CD8-positive, alpha-beta memory T cell (primary cell): Measurements from ENCODE around the gene DIAPH2. TPM values are rescaled to one million over a fixed set of nuclear protein-coding genes. Genes with fewer than 3 reads are reported as not detected.
A peak's percentile ranks its signal among the peaks of the same experiment; 100 is the strongest.

Experiments
- CTCF ChIA-PET: fragments of 350-600 bp; sonication (Branson Sonifier 250); formaldehyde crosslinking; loops from one replicate; lab custom pipeline; 2021; ENCODE audit warnings: antibody characterized with exemption; lab: Charles Lee
- POLR2A ChIA-PET: fragments of 350-600 bp; sonication (Branson Sonifier 250); formaldehyde crosslinking; loops from one replicate; lab custom pipeline; 2021; ENCODE audit warnings: antibody characterized with exemption; lab: Charles Lee
- DNase-seq, 5 donors: peaks; one replicate each; pipeline versions ENCODE4 v3.0.0 to v3.0.0-alpha.2; 2020 to 2022; ENCODE audit warnings: mixed read lengths in 1 of 5
- H3K27ac ChIP-seq: one replicate; pipeline ENCODE4 v1.7.0; 2013; ENCODE audit warnings: low read depth, mild to moderate bottlenecking, low read length, moderate library complexity
- H3K27me3 ChIP-seq: 2 replicates; pipeline ENCODE4 v1.7.0; 2013; ENCODE audit warnings: low read length, mild to moderate bottlenecking; ENCODE audit not compliant: insufficient read depth, poor library complexity, severe bottlenecking
- H3K36me3 ChIP-seq: 2 replicates; pipeline ENCODE4 v1.7.0; 2013; ENCODE audit warnings: mild to moderate bottlenecking, low read length, moderate library complexity; ENCODE audit not compliant: insufficient read depth
- H3K4me1 ChIP-seq: 2 replicates; pipeline ENCODE4 v1.7.0; 2013; ENCODE audit warnings: mild to moderate bottlenecking, low read length, moderate library complexity; ENCODE audit not compliant: insufficient read depth
- H3K4me3 ChIP-seq: 2 replicates; pipeline ENCODE4 v1.7.0; 2013; ENCODE audit warnings: mild to moderate bottlenecking, low read length
- H3K9me3 ChIP-seq: 2 replicates; pipeline ENCODE4 v1.7.0; 2013; ENCODE audit warnings: mild to moderate bottlenecking, low read length
- H3K27ac Mint-ChIP-seq, 8 donors: one replicate each; pipeline ENCODE4 v1.8.0; 2020 to 2021; ENCODE audit warnings: mixed read lengths in 8 of 8, mild to moderate bottlenecking in 6 of 8, inconsistent platforms in 3 of 8, moderate library complexity in 3 of 8
- H3K27me3 Mint-ChIP-seq, 2 donors: one replicate each; pipeline ENCODE4 v1.8.0; 2020 to 2021; ENCODE audit warnings: mixed read lengths in 2 of 2, mild to moderate bottlenecking in 1 of 2, moderate library complexity in 1 of 2
- H3K36me3 Mint-ChIP-seq, 3 donors: one replicate each; pipeline ENCODE4 v1.8.0; 2020 to 2021; ENCODE audit warnings: mixed read lengths in 3 of 3, inconsistent platforms in 1 of 3, mild to moderate bottlenecking in 1 of 3
- H3K4me1 Mint-ChIP-seq, 3 donors: one replicate each; pipeline ENCODE4 v1.8.0; 2020 to 2021; ENCODE audit warnings: mixed read lengths in 3 of 3, inconsistent platforms in 1 of 3, mild to moderate bottlenecking in 1 of 3
- H3K4me3 Mint-ChIP-seq, 7 donors: one replicate each; pipeline ENCODE4 v1.8.0; 2020 to 2021; ENCODE audit warnings: mixed read lengths in 7 of 7, mild to moderate bottlenecking in 6 of 7, moderate library complexity in 4 of 7, inconsistent platforms in 2 of 7
- H3K9me3 Mint-ChIP-seq, 5 donors: one replicate each; pipeline ENCODE4 v1.8.0; 2020 to 2022; ENCODE audit warnings: mixed read lengths in 5 of 5, mild to moderate bottlenecking in 3 of 5, moderate library complexity in 2 of 5, inconsistent platforms in 1 of 5
- polyA plus RNA-seq: library from polyadenylated mRNA; unstranded; fragments of 300-500 nt; fragmentation: Illumina TruSeq; gene quantifications from one replicate; pipeline ENCODE4 v1.2.3, GENCODE V29; 2021
- total RNA-seq, 2 experiments: library from RNA; stranded (reverse); gene quantifications; one replicate each; pipeline ENCODE4 v1.2.3, GENCODE V29; 2021

The DIAPH2 gene
- total RNA-seq (1 to 10 TPM; 5.6 to 6.0 TPM), polyA plus RNA-seq (11.5 TPM)

GRCh38 chrX:96684339-96685209 lies at the start of gene DIAPH2:
TSS of gene DIAPH2 (plus strand) at chrX:96684842.
- no peaks in the 10 kb centered on the region for H3K36me3 ChIP-seq
- H3K4me3 Mint-ChIP-seq, result peak within 1 kb of the TSS; percentile 92 to 100 (median 95)
- H3K9me3 ChIP-seq, result no peaks in the 10 kb centered on the region
- H3K36me3 Mint-ChIP-seq, result peaks cover 0 to 5% (median 0%) of the 10 kb centered on the region in 3 donors
- ChIA-PET CTCF (no interaction called here), POLR2A (no interaction called here)
- peak within 1 kb of the TSS; percentile 43 for H3K27ac ChIP-seq
- peak within 1 kb of the TSS; percentile 86 to 96 (median 92) for H3K27ac Mint-ChIP-seq
- H3K4me3 ChIP-seq, result peak within 1 kb of the TSS; percentile 70
- no peaks in the 10 kb centered on the region for H3K27me3 ChIP-seq
- H3K4me1 ChIP-seq, result peaks cover 11% of the 10 kb centered on the region
- H3K4me1 Mint-ChIP-seq, result peaks cover 17 to 51% (median 35%) of the 10 kb centered on the region in 3 donors
- H3K9me3 Mint-ChIP-seq, result no peaks in the 10 kb centered on the region
- peak; percentile 59 to 82 (median 70) for DNase-seq
- peaks cover 0 to 4% of the 10 kb centered on the region in 2 donors for H3K27me3 Mint-ChIP-seq

- Histone ChIP-seq H3K4me3 (no peak overlapping the region), H3K9me3 (no peaks in the 10 kb centered on the region), H3K27me3 (no peaks in the 10 kb centered on the region), H3K4me1 (no peaks in the 10 kb centered on the region), H3K36me3 (no peaks in the 10 kb centered on the region), H3K27ac (no peak overlapping the region)
- Mint-ChIP-seq H3K4me3 (no peak overlapping the region), H3K4me1 (no peaks in the 10 kb centered on the region), H3K9me3 (no peaks in the 10 kb centered on the region), H3K27me3 (peaks cover 6 to 13% of the 10 kb centered on the region in 2 donors), H3K27ac (no peak overlapping the region), H3K36me3 (no peaks in the 10 kb centered on the region)
- DNase-seq, result no peak
- ChIA-PET CTCF (no interaction called here), POLR2A (no interaction called here)
Observed at GRCh38 chrX:96650023-96650422, 34.6 kb upstream of the DIAPH2 start.

- POLR2A ChIA-PET, result no interaction called here
- Histone ChIP-seq H3K27me3 (no peaks in the 10 kb centered on the region), H3K9me3 (no peaks in the 10 kb centered on the region), H3K27ac (no peak overlapping the region), H3K36me3 (no peaks in the 10 kb centered on the region), H3K4me3 (no peak overlapping the region), H3K4me1 (no peaks in the 10 kb centered on the region)
- no peaks in the 10 kb centered on the region for H3K9me3 Mint-ChIP-seq
- H3K27ac Mint-ChIP-seq, result no peak overlapping the region
- no peak for DNase-seq
- H3K4me3 Mint-ChIP-seq, result no peak overlapping the region
- peaks cover 7 to 20% of the 10 kb centered on the region in 2 donors for H3K27me3 Mint-ChIP-seq
- CTCF ChIA-PET, result no interaction called here
- no peaks in the 10 kb centered on the region for H3K36me3 Mint-ChIP-seq
- no peaks in the 10 kb centered on the region for H3K4me1 Mint-ChIP-seq
Observed at GRCh38 chrX:96655947-96656623, 28.6 kb upstream of the DIAPH2 start.

GRCh38 chrX:96682516-96682915 lies 2.1 kb upstream of the DIAPH2 start:
- Histone ChIP-seq H3K27ac (no peak overlapping the region), H3K4me1 (peaks cover 11% of the 10 kb centered on the region), H3K36me3 (no peaks in the 10 kb centered on the region), H3K27me3 (no peaks in the 10 kb centered on the region), H3K4me3 (no peak overlapping the region), H3K9me3 (no peaks in the 10 kb centered on the region)
- H3K4me1 Mint-ChIP-seq, result peaks cover 15 to 36% (median 29%) of the 10 kb centered on the region in 3 donors
- H3K4me3 Mint-ChIP-seq, result peak overlapping the region in 2 of 7 donors; percentile 29 to 49
- H3K36me3 Mint-ChIP-seq, result peaks cover 0 to 5% (median 0%) of the 10 kb centered on the region in 3 donors
- DNase-seq, result peak in 1 of 5 donors; percentile 35
- H3K9me3 Mint-ChIP-seq, result no peaks in the 10 kb centered on the region
- no peak overlapping the region for H3K27ac Mint-ChIP-seq
- H3K27me3 Mint-ChIP-seq, result peaks cover 0 to 4% of the 10 kb centered on the region in 2 donors
- POLR2A ChIA-PET, result no interaction called here
- CTCF ChIA-PET, result interaction anchor here (0.7 kb wide), 1 partner anchor 20 kb away, joined by 3 read pairs; no protein-coding TSS in a partner anchor

- peak overlapping the region; percentile 39 to 95 (median 88) for H3K27ac Mint-ChIP-seq
- Histone ChIP-seq H3K4me3 (peak overlapping the region; percentile 70), H3K27ac (no peak overlapping the region), H3K9me3 (no peaks in the 10 kb centered on the region), H3K36me3 (no peaks in the 10 kb centered on the region), H3K4me1 (peaks cover 11% of the 10 kb centered on the region), H3K27me3 (no peaks in the 10 kb centered on the region)
- POLR2A ChIA-PET, result no interaction called here
- peaks cover 0 to 4% of the 10 kb centered on the region in 2 donors for H3K27me3 Mint-ChIP-seq
- CTCF ChIA-PET, result no interaction called here
- DNase-seq, result peak in 1 of 5 donors; percentile 4
- peaks cover 17 to 45% (median 33%) of the 10 kb centered on the region in 3 donors for H3K4me1 Mint-ChIP-seq
- peak overlapping the region; percentile 92 to 100 (median 95) for H3K4me3 Mint-ChIP-seq
- no peaks in the 10 kb centered on the region for H3K9me3 Mint-ChIP-seq
- peaks cover 0 to 5% (median 0%) of the 10 kb centered on the region in 3 donors for H3K36me3 Mint-ChIP-seq
Observed at GRCh38 chrX:96683997-96684338, 674 bp upstream of the DIAPH2 start.

- Mint-ChIP-seq H3K27me3 (peaks cover 0 to 3% of the 10 kb centered on the region in 2 donors), H3K4me1 (peaks cover 17 to 57% (median 41%) of the 10 kb centered on the region in 3 donors), H3K4me3 (peak overlapping the region; percentile 92 to 100 (median 95)), H3K36me3 (peaks cover 0 to 5% (median 0%) of the 10 kb centered on the region in 3 donors), H3K9me3 (no peaks in the 10 kb centered on the region), H3K27ac (peak overlapping the region; percentile 82 to 95 (median 89))
- H3K4me3 ChIP-seq, result peak overlapping the region; percentile 70
- CTCF ChIA-PET, result no interaction called here
- peak overlapping the region; percentile 43 for H3K27ac ChIP-seq
- POLR2A ChIA-PET, result no interaction called here
- peak; percentile 1 to 54 (median 25) for DNase-seq
- H3K9me3 ChIP-seq, result no peaks in the 10 kb centered on the region
- no peaks in the 10 kb centered on the region for H3K27me3 ChIP-seq
- peaks cover 11% of the 10 kb centered on the region for H3K4me1 ChIP-seq
- no peaks in the 10 kb centered on the region for H3K36me3 ChIP-seq
Observed at GRCh38 chrX:96685210-96686099, 813 bp downstream of the DIAPH2 start.

GRCh38 chrX:96687776-96688175 lies 3.1 kb downstream of the DIAPH2 start:
- no peaks in the 10 kb centered on the region for H3K9me3 Mint-ChIP-seq
- H3K27me3 Mint-ChIP-seq, result peaks cover 0 to 3% of the 10 kb centered on the region in 2 donors
- Histone ChIP-seq H3K9me3 (no peaks in the 10 kb centered on the region), H3K4me3 (no peak overlapping the region), H3K36me3 (no peaks in the 10 kb centered on the region), H3K27me3 (no peaks in the 10 kb centered on the region), H3K27ac (no peak overlapping the region), H3K4me1 (peaks cover 9% of the 10 kb centered on the region)
- H3K4me1 Mint-ChIP-seq, result peaks cover 12 to 55% (median 38%) of the 10 kb centered on the region in 3 donors
- CTCF ChIA-PET, result no interaction called here
- no peak for DNase-seq
- no peak overlapping the region for H3K4me3 Mint-ChIP-seq
- no peak overlapping the region for H3K27ac Mint-ChIP-seq
- H3K36me3 Mint-ChIP-seq, result peaks cover 0 to 5% (median 0%) of the 10 kb centered on the region in 3 donors
- POLR2A ChIA-PET, result no interaction called here
